GM23338 (cell line): ENCODE results near the gene RXRA.

Source experiments
- CREB1 ChIP-seq: fragments of 250-450 bp; sonication (Bioruptor Pico); IDR thresholded peaks from 2 replicates; pipeline ENCODE4 v1.5.0; 2020; ENCODE audit warnings: low read depth, mild to moderate bottlenecking, moderate library complexity
- CTCF ChIP-seq, 2 experiments: fragments of 200-600 bp in 1 of 2; sonication (generic) in 1 of 2; conservative IDR thresholded peaks; 2 replicates each; pipeline versions ENCODE4 v1.5.1 to v1.6.1; 2016 to 2017; ENCODE audit warnings: antibody characterized with exemption in 2 of 2, low read depth in 2 of 2, mild to moderate bottlenecking in 2 of 2, moderate library complexity in 1 of 2
- ETS1 ChIP-seq: IDR thresholded peaks from 2 replicates; pipeline ENCODE4 v1.6.1; 2016; ENCODE audit warnings: antibody characterized with exemption
- EZH2 ChIP-seq: fragments of 200-600 bp; sonication (generic); IDR thresholded peaks from one replicate; pipeline ENCODE4 v1.8.0; 2017; ENCODE audit warnings: antibody characterized with exemption, mild to moderate bottlenecking, low read depth; ENCODE audit not compliant: unreplicated experiment
- JUNB ChIP-seq: IDR thresholded peaks from one replicate; pipeline ENCODE4 v1.6.1; 2016; ENCODE audit warnings: antibody characterized with exemption; ENCODE audit not compliant: unreplicated experiment
- POLR2AphosphoS5 ChIP-seq: IDR thresholded peaks from 2 replicates; pipeline ENCODE4 v1.6.1; 2016; ENCODE audit warnings: antibody characterized with exemption, low read depth

GRCh38 chr9:134342746-134343115 is 16.5 kb downstream of the RXRA start:
- TF ChIP-seq EZH2 (no peak), POLR2AphosphoS5 (no peak), ETS1 (no peak), CREB1 (no peak), CTCF (conservative IDR thresholded peaks at IDR 0.05; ENCODE audit: low read depth in 2 of 2) (no peak), JUNB (no peak)
